GM18526 (cell line): ENCODE data around the gene LIMK1.

ENCODE experiments used
- POLR2A ChIP-seq: IDR thresholded peaks from 3 replicates; pipeline ENCODE4 v1.6.1; 2011; ENCODE audit not compliant: insufficient read length; ENCODE audit errors: extremely low read depth

Gene LIMK1

GRCh38 chr7:74126220-74126880 lies 42.7 kb downstream of the LIMK1 start:
- no peak for TF ChIP-seq POLR2A

GRCh38 chr7:74129887-74130286 lies 46.3 kb downstream of the LIMK1 start:
- TF ChIP-seq POLR2A: no peak

DNA sequence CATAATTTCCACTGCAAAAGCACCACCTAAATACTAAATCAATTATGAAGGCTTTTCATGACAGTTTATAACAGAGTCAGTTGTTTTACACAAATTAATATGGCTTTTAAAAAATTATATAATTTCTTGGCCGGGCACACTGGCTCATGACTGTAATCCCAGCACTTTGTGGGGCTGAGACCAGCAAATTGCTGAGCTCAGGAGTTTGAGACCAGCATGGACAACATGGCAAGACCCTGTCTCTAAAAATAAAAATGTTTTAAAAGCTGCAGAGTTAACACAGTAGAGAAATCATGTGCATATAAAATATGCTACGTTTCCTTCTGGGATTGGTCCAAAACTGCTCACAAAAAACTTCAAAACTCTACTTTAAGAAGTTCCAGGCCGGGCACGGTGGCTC lies 46.9 kb downstream of the LIMK1 start:
- TF ChIP-seq POLR2A: no peak

- no peak for TF ChIP-seq POLR2A
Observed at GRCh38 chr7:74134117-74134620, 50.6 kb downstream of the LIMK1 start.

- no peak for TF ChIP-seq POLR2A
Observed at GRCh38 chr7:74138334-74138867, 54.8 kb downstream of the LIMK1 start.

DNA sequence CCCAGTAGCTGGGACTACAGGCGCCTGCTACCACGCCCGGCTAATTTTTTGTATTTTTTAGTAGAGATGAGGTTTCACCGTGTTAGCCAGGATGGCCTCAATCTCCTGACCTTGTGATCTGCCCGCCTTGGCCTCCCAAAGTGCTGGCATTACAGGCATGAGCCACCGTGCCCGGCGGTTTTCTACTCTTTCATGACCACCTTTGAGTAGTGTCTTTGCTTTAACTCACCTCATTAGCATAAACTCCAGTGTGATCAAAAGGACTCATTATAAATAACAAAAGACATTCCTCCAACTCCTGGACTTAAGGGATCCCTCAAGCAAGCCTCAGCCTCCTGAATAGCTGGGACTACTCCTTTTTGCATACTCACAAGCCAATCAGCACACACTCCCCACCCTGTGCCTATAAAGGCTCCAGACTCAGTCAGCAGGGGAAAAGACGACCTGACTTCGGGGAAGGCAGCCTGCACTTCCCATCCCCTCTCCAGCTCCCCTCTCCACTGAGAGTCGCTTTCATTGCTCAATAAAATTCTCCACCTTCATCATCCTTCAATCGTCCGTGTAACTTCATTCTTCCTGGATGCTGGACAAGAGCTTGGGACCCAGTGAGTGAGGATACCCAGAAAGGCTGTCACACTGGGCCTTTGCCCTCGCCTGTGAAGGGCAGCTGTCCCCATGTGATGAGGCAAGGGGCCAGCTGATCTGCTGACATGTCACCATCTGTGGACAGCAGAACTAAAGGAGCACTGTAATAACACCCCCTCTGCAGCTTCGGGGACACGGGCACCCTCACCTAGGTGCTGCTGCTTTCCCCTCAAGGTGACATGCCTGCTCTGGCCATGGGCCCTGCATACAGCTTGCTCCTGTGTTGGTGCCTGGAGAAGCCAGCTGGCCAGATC lies 55.6 kb downstream of the LIMK1 start:
- TF ChIP-seq POLR2A: no peak

GRCh38 chr7:74141705-74142104 lies 58.1 kb downstream of the LIMK1 start:
- TF ChIP-seq POLR2A: no peak

DNA sequence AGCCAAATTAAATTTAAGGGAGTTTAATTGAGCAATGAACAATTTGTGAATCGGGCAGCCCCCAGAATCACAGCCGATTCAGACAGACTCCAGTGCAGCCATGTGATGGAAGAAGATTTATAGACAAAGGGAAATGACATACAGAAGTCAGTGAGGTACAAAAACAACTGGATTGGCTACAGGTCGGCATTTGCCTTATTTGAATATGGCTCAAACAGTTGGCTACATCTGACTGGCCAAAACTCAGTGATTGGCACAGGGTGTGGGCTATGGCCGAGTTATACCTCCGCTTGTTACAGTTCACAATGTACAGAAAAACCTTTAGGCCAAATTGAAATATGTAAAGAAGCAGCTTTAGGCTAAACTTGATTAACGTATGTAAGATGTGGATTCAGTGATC lies 59.8 kb downstream of the LIMK1 start:
- no peak for TF ChIP-seq POLR2A

- TF ChIP-seq POLR2A: no peak
Observed at GRCh38 chr7:74148491-74148890, 64.9 kb downstream of the LIMK1 start.

- no peak for TF ChIP-seq POLR2A
Observed at GRCh38 chr7:74149071-74149470, 65.5 kb downstream of the LIMK1 start.

GRCh38 chr7:74149603-74150002 lies 66.0 kb downstream of the LIMK1 start:
- no peak for TF ChIP-seq POLR2A

GRCh38 chr7:74153736-74154135 lies 70.1 kb downstream of the LIMK1 start:
- no peak for TF ChIP-seq POLR2A

DNA sequence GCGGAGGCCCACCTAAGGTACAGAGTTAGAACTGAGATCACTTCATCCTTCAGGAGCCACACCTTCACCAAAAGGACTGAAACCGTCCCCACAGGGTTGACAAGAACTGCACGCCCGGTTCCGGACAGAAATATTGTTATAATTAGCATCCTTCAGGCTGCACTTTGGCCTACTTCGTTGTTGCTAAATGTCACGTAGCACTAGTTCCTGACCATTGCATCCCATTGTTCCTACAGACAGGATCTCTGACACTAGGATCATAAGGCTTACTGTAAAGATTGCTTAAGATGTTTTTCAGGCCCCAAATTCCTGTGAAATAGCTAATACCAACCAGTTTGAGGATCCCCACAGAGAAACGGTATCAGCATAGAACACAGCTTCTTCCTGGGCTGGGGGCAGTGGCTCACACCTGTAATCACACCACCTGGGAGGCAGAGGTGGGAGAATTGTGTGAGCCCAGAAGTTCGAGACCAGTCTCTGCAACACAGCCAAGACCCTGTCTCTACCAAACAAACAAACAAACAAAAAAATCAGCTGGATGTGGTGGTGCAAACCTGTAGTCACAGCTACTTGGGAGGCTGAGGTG lies 72.3 kb downstream of the LIMK1 start:
- TF ChIP-seq POLR2A: no peak

DNA sequence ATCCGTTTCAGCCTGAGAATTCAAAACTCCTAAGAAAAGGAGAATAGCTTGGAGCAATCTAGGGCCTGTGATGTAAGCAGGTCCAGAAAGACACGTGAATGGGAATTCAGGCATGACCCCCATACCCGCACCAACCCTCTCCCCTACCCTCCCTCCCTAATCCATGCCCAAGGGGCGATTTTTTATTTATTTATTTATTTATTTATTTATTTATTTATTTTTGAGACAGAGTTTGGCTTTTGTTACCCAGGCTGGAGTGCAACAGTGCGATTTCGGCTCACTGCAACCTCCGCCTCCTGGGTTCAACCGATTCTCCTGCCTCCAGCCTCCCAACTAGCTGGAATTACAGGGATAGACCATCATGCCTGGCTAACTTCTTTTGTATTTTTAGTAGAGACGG lies 74.0 kb downstream of the LIMK1 start:
- no peak for TF ChIP-seq POLR2A

DNA sequence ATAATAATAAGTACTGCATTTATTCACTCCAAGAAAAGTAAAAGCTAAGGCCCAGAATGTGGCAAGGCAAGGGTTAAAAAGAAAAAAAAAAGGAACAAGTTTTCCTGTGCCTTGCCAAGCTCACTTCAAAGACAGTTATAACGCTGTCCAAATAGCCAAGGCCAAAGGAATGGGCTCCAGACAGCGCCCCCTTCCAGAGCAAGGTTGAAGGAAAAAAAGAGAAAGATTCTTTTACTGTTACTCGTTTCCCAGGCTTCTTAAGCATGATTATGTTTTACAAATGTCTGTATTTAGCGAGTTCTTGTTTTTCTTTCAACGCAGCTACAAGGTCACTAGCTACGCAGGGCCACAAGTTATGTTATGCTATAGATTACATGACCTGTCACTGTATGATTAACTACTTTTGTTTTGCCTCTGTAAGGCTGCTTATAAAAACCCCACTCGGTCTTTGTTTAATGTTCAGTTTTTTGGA lies 81.4 kb downstream of the LIMK1 start:
- no peak for TF ChIP-seq POLR2A

GRCh38 chr7:74165867-74166593 lies 82.4 kb downstream of the LIMK1 start:
- no peak for TF ChIP-seq POLR2A
